ENCODE measurements around the gene NOX3.

NOX3 gene

GRCh38 chr6:155432293-155432692 is 23.3 kb downstream of the NOX3 start:
- no peaks in the 10 kb centered on the region for H3K36me3 ChIP-seq (ENCODE audit: control insufficient read depth, insufficient read depth, low read length)
- no peak overlapping the region for H3K27ac ChIP-seq (ENCODE audit: low read depth, low read length)
- H3K4me3 ChIP-seq (ENCODE audit: low read depth, low read length): no peak overlapping the region
- no peaks in the 10 kb centered on the region for H3K9me3 ChIP-seq (ENCODE audit: control insufficient read depth, insufficient read depth, low read length)
- H3K27me3 ChIP-seq (ENCODE audit: control insufficient read depth, insufficient read depth, low read length): no peaks in the 10 kb centered on the region
- no peak overlapping the region for H3K9ac ChIP-seq (ENCODE audit: low read depth, low read length)
- no peaks in the 10 kb centered on the region for H3K4me1 ChIP-seq (ENCODE audit: control insufficient read depth, insufficient read depth, low read length)

- H3K27ac ChIP-seq (ENCODE audit: low read depth, low read length): no peak overlapping the region
- H3K9ac ChIP-seq (ENCODE audit: low read depth, low read length): no peak overlapping the region
- H3K9me3 ChIP-seq (ENCODE audit: control insufficient read depth, insufficient read depth, low read length): no peaks in the 10 kb centered on the region
- H3K36me3 ChIP-seq (ENCODE audit: control insufficient read depth, insufficient read depth, low read length): no peaks in the 10 kb centered on the region
- no peak overlapping the region for H3K4me3 ChIP-seq (ENCODE audit: low read depth, low read length)
- H3K4me1 ChIP-seq (ENCODE audit: control insufficient read depth, insufficient read depth, low read length): no peaks in the 10 kb centered on the region; the same call in 1 of the 2 replicates
- no peaks in the 10 kb centered on the region for H3K27me3 ChIP-seq (ENCODE audit: control insufficient read depth, insufficient read depth, low read length)
Measured at GRCh38 chr6:155429321-155429893, 26.2 kb downstream of the NOX3 start.

GRCh38 chr6:155426408-155426945 is 29.2 kb downstream of the NOX3 start:
- Histone ChIP-seq H3K27ac (ENCODE audit: low read depth, low read length) (no peak overlapping the region), H3K36me3 (ENCODE audit: control insufficient read depth, insufficient read depth, low read length) (no peaks in the 10 kb centered on the region), H3K4me1 (ENCODE audit: control insufficient read depth, insufficient read depth, low read length) (no peaks in the 10 kb centered on the region; the same call in 1 of the 2 replicates)

GRCh38 chr6:155424181-155424580 is 31.5 kb downstream of the NOX3 start:
- H3K9me3 ChIP-seq (ENCODE audit: control insufficient read depth, insufficient read depth, low read length): no peaks in the 10 kb centered on the region
- no peak overlapping the region for H3K27ac ChIP-seq (ENCODE audit: low read depth, low read length)
- H3K27me3 ChIP-seq (ENCODE audit: control insufficient read depth, insufficient read depth, low read length): no peaks in the 10 kb centered on the region
- no peak overlapping the region for H3K9ac ChIP-seq (ENCODE audit: low read depth, low read length)
- peaks cover 3% of the 10 kb centered on the region for H3K4me1 ChIP-seq (ENCODE audit: control insufficient read depth, insufficient read depth, low read length)
- H3K4me3 ChIP-seq (ENCODE audit: low read depth, low read length): no peak overlapping the region
- H3K36me3 ChIP-seq (ENCODE audit: control insufficient read depth, insufficient read depth, low read length): no peaks in the 10 kb centered on the region

More at GRCh38 chr6:155426408-155426945, 29.2 kb downstream of the NOX3 start:
- Histone ChIP-seq H3K9me3 (ENCODE audit: control insufficient read depth, insufficient read depth, low read length) (no peaks in the 10 kb centered on the region), H3K4me3 (ENCODE audit: low read depth, low read length) (no peak overlapping the region), H3K9ac (ENCODE audit: low read depth, low read length) (no peak overlapping the region), H3K27me3 (ENCODE audit: control insufficient read depth, insufficient read depth, low read length) (no peaks in the 10 kb centered on the region)

GRCh38 chr6:155422635-155423034 is 33.0 kb downstream of the NOX3 start:
- Histone ChIP-seq H3K27ac (ENCODE audit: low read depth, low read length) (no peak overlapping the region), H3K4me3 (ENCODE audit: low read depth, low read length) (no peak overlapping the region), H3K27me3 (ENCODE audit: control insufficient read depth, insufficient read depth, low read length) (no peaks in the 10 kb centered on the region), H3K9me3 (ENCODE audit: control insufficient read depth, insufficient read depth, low read length) (no peaks in the 10 kb centered on the region), H3K4me1 (ENCODE audit: control insufficient read depth, insufficient read depth, low read length) (peaks cover 15% of the 10 kb centered on the region), H3K9ac (ENCODE audit: low read depth, low read length) (no peak overlapping the region), H3K36me3 (ENCODE audit: control insufficient read depth, insufficient read depth, low read length) (no peaks in the 10 kb centered on the region)

- Histone ChIP-seq H3K36me3 (ENCODE audit: control insufficient read depth, insufficient read depth, low read length) (no peaks in the 10 kb centered on the region), H3K4me3 (ENCODE audit: low read depth, low read length) (no peak overlapping the region), H3K27ac (ENCODE audit: low read depth, low read length) (no peak overlapping the region), H3K4me1 (ENCODE audit: control insufficient read depth, insufficient read depth, low read length) (peaks cover 17% of the 10 kb centered on the region), H3K9me3 (ENCODE audit: control insufficient read depth, insufficient read depth, low read length) (no peaks in the 10 kb centered on the region), H3K27me3 (ENCODE audit: control insufficient read depth, insufficient read depth, low read length) (no peaks in the 10 kb centered on the region), H3K9ac (ENCODE audit: low read depth, low read length) (no peak overlapping the region)
Measured at GRCh38 chr6:155420492-155420891, 35.1 kb downstream of the NOX3 start.

- H3K4me1 ChIP-seq (ENCODE audit: control insufficient read depth, insufficient read depth, low read length): peaks cover 17% of the 10 kb centered on the region
- no peak overlapping the region for H3K9ac ChIP-seq (ENCODE audit: low read depth, low read length)
- H3K27ac ChIP-seq (ENCODE audit: low read depth, low read length): no peak overlapping the region
- H3K4me3 ChIP-seq (ENCODE audit: low read depth, low read length): no peak overlapping the region
- H3K36me3 ChIP-seq (ENCODE audit: control insufficient read depth, insufficient read depth, low read length): no peaks in the 10 kb centered on the region
- no peaks in the 10 kb centered on the region for H3K9me3 ChIP-seq (ENCODE audit: control insufficient read depth, insufficient read depth, low read length)
- H3K27me3 ChIP-seq (ENCODE audit: control insufficient read depth, insufficient read depth, low read length): no peaks in the 10 kb centered on the region
Measured at GRCh38 chr6:155419161-155419560, 36.5 kb downstream of the NOX3 start.

GRCh38 chr6:155418017-155418761 is 37.5 kb downstream of the NOX3 start:
- Histone ChIP-seq H3K27ac (ENCODE audit: low read depth, low read length) (no peak overlapping the region), H3K27me3 (ENCODE audit: control insufficient read depth, insufficient read depth, low read length) (no peaks in the 10 kb centered on the region), H3K9ac (ENCODE audit: low read depth, low read length) (no peak overlapping the region), H3K9me3 (ENCODE audit: control insufficient read depth, insufficient read depth, low read length) (no peaks in the 10 kb centered on the region), H3K4me1 (ENCODE audit: control insufficient read depth, insufficient read depth, low read length) (peaks cover 17% of the 10 kb centered on the region), H3K36me3 (ENCODE audit: control insufficient read depth, insufficient read depth, low read length) (no peaks in the 10 kb centered on the region), H3K4me3 (ENCODE audit: low read depth, low read length) (no peak overlapping the region)

GRCh38 chr6:155417454-155417853 is 38.2 kb downstream of the NOX3 start:
- Histone ChIP-seq H3K36me3 (ENCODE audit: control insufficient read depth, insufficient read depth, low read length) (no peaks in the 10 kb centered on the region), H3K4me1 (ENCODE audit: control insufficient read depth, insufficient read depth, low read length) (peaks cover 17% of the 10 kb centered on the region), H3K4me3 (ENCODE audit: low read depth, low read length) (no peak overlapping the region), H3K9me3 (ENCODE audit: control insufficient read depth, insufficient read depth, low read length) (no peaks in the 10 kb centered on the region), H3K27me3 (ENCODE audit: control insufficient read depth, insufficient read depth, low read length) (no peaks in the 10 kb centered on the region), H3K9ac (ENCODE audit: low read depth, low read length) (no peak overlapping the region), H3K27ac (ENCODE audit: low read depth, low read length) (no peak overlapping the region)

GRCh38 chr6:155415953-155416352 is 39.7 kb downstream of the NOX3 start:
- H3K4me3 ChIP-seq (ENCODE audit: low read depth, low read length): no peak overlapping the region
- no peaks in the 10 kb centered on the region for H3K27me3 ChIP-seq (ENCODE audit: control insufficient read depth, insufficient read depth, low read length)
- H3K36me3 ChIP-seq (ENCODE audit: control insufficient read depth, insufficient read depth, low read length): no peaks in the 10 kb centered on the region
- no peak overlapping the region for H3K9ac ChIP-seq (ENCODE audit: low read depth, low read length)
- no peaks in the 10 kb centered on the region for H3K9me3 ChIP-seq (ENCODE audit: control insufficient read depth, insufficient read depth, low read length)
- no peak overlapping the region for H3K27ac ChIP-seq (ENCODE audit: low read depth, low read length)
- H3K4me1 ChIP-seq (ENCODE audit: control insufficient read depth, insufficient read depth, low read length): peaks cover 17% of the 10 kb centered on the region

GRCh38 chr6:155414049-155414448 is 41.6 kb downstream of the NOX3 start:
- Histone ChIP-seq H3K4me3 (ENCODE audit: low read depth, low read length) (no peak overlapping the region), H3K27me3 (ENCODE audit: control insufficient read depth, insufficient read depth, low read length) (no peaks in the 10 kb centered on the region), H3K9me3 (ENCODE audit: control insufficient read depth, insufficient read depth, low read length) (no peaks in the 10 kb centered on the region), H3K9ac (ENCODE audit: low read depth, low read length) (no peak overlapping the region), H3K4me1 (ENCODE audit: control insufficient read depth, insufficient read depth, low read length) (peaks cover 14% of the 10 kb centered on the region), H3K27ac (ENCODE audit: low read depth, low read length) (no peak overlapping the region), H3K36me3 (ENCODE audit: control insufficient read depth, insufficient read depth, low read length) (no peaks in the 10 kb centered on the region)
